Measurements from ENCODE around the gene ROBO4. TPM values are rescaled to one million over a fixed set of nuclear protein-coding genes. Genes with fewer than 3 reads are reported as not detected.

The ROBO4 gene
- total and polyA plus RNA-seq, 9 of the 15 experiments (the other 6 are each of a cell fraction or from before 2014, with no cell fraction given) = not detected

- intact Hi-C loops (cut with micrococcal nuclease) (no loop called here), in situ Hi-C loops (cut with MboI) (loop anchor here (25.0 kb wide), 1 partner anchor 797 kb away; no protein-coding TSS in a partner anchor)
- no peak overlapping the region for H3K4me3 ChIP-seq
- H4K20me1 ChIP-seq (replicated peaks; ENCODE audit: control insufficient read depth, insufficient read depth, low read length) = no peaks in the 10 kb centered on the region; the same call in 1 of the 2 replicates
- H2AFZ ChIP-seq (ENCODE audit: low read depth, low read length) = no peak overlapping the region
- POLR2A ChIA-PET = no interaction called here
- no TSS peak for BruUV-seq (replicated peaks)
- DNase-seq (ENCODE audit: extremely low read depth in 1 of 4, low spot score in 3 of 4) (no peak), ATAC-seq (no peak), FAIRE-seq (no peak)
- H3K27ac ChIP-seq (ENCODE audit: extremely low read depth, low read depth, low read length) = no peak overlapping the region
- no peaks in the 10 kb centered on the region for H3K79me2 ChIP-seq (ENCODE audit: control insufficient read depth, insufficient read depth, low read length)
- no peak overlapping the region for H3K4me2 ChIP-seq (ENCODE audit: insufficient read depth, low read length)
- no peak for TF ChIP-seq STAG1 (CRISPR knock-in tag; IDR thresholded peaks at IDR 0.05; ENCODE audit: borderline replicate concordance)
- H3K9ac ChIP-seq (ENCODE audit: insufficient read depth in 1 of 2, low read depth in 2 of 2, low read length in 2 of 2) = no peak overlapping the region
- H3K9me3 ChIP-seq (replicated peaks; ENCODE audit: control insufficient read depth, insufficient read depth, low read depth, low read length) = no peaks in the 10 kb centered on the region
- 0% methylated on average over 2 of the region's 2 CpGs for WGBS (ENCODE audit: insufficient coverage, low coverage, missing lambda C conversion rate)
- H3K9me1 ChIP-seq (ENCODE audit: control insufficient read depth, insufficient read depth, low read length) = no peaks in the 10 kb centered on the region
- no peaks in the 10 kb centered on the region for H3K36me3 ChIP-seq (ENCODE audit: control insufficient read depth, insufficient read depth, low read length)
- H3K27me3 ChIP-seq (ENCODE audit: control insufficient read depth in 2 of 2, insufficient read depth in 2 of 2, low read length in 2 of 2) = peaks cover 2 to 21% of the 10 kb centered on the region in 2 experiments; a peak in 3 of 5 replicates
- CTCF ChIA-PET (ENCODE audit: low intra/inter-chr PET ratio) = no interaction called here
- peaks cover 0 to 3% of the 10 kb centered on the region in 2 experiments; a peak in 2 of 5 replicates for H3K4me1 ChIP-seq (replicated peaks in 1 of 2; ENCODE audit: control insufficient read depth in 2 of 2, insufficient read depth in 2 of 2, low read length in 2 of 2)
Measured at GRCh38 chr11:124859171-124859570, 38.5 kb downstream of the ROBO4 start.

GRCh38 chr11:124846070-124846673 lies 51.5 kb downstream of the ROBO4 start:
- Histone ChIP-seq H3K4me3 (no peak overlapping the region), H3K27me3 (ENCODE audit: control insufficient read depth in 2 of 2, insufficient read depth in 2 of 2, low read length in 2 of 2) (peaks cover 53 to 62% of the 10 kb centered on the region in 2 experiments), H3K9me3 (replicated peaks; ENCODE audit: control insufficient read depth, insufficient read depth, low read depth, low read length) (no peaks in the 10 kb centered on the region), H3K9me1 (ENCODE audit: control insufficient read depth, insufficient read depth, low read length) (no peaks in the 10 kb centered on the region), H3K79me2 (ENCODE audit: control insufficient read depth, insufficient read depth, low read length) (no peaks in the 10 kb centered on the region), H3K4me2 (ENCODE audit: insufficient read depth, low read length) (no peak overlapping the region), H3K36me3 (ENCODE audit: control insufficient read depth, insufficient read depth, low read length) (no peaks in the 10 kb centered on the region), H4K20me1 (replicated peaks; ENCODE audit: control insufficient read depth, insufficient read depth, low read length) (0 out of 2 replicates have a peak, but pooled peaks cover 6% of the 10 kb centered on the region), H3K27ac (ENCODE audit: extremely low read depth, low read depth, low read length) (no peak overlapping the region), H3K4me1 (replicated peaks in 1 of 2; ENCODE audit: control insufficient read depth in 2 of 2, insufficient read depth in 2 of 2, low read length in 2 of 2) (peaks cover 3 to 6% of the 10 kb centered on the region in 2 experiments; a peak in 3 of 5 replicates), H2AFZ (ENCODE audit: low read depth, low read length) (no peak overlapping the region), H3K9ac (ENCODE audit: insufficient read depth in 1 of 2, low read depth in 2 of 2, low read length in 2 of 2) (no peak overlapping the region)
- CTCF ChIA-PET (ENCODE audit: low intra/inter-chr PET ratio) = no interaction called here
- ATAC-seq = no peak
- no TSS peak for BruUV-seq (replicated peaks)
- under 1% methylated on average over 11 of the region's 11 CpGs for WGBS (ENCODE audit: insufficient coverage, low coverage, missing lambda C conversion rate)
- POLR2A ChIA-PET = no interaction called here
- FAIRE-seq = no peak
- in situ Hi-C loops (cut with MboI) = loop anchor here (25.0 kb wide), 1 partner anchor 434 kb away; the partner anchor contains the start of gene OR8B4
- intact Hi-C loops (cut with micrococcal nuclease) = no loop called here
- DNase-seq (ENCODE audit: extremely low read depth in 1 of 4, low spot score in 3 of 4) = no peak
- TF ChIP-seq ZBTB7A (IDR thresholded peaks at IDR 0.05; ENCODE audit: borderline replicate concordance, control insufficient read depth, low read depth, low read length) (no peak), CBX8 (IDR thresholded peaks at IDR 0.05; ENCODE audit: borderline replicate concordance, extremely low read depth, low read depth, low read length, poor library complexity, severe bottlenecking) (no peak), ZNF57 (CRISPR knock-in tag; IDR thresholded peaks at IDR 0.05) (no peak), ZNF780A (CRISPR knock-in tag; IDR thresholded peaks at IDR 0.05) (no peak), MBD1 (CRISPR knock-in tag; IDR thresholded peaks at IDR 0.05) (no peak), ZNF584 (CRISPR knock-in tag; IDR thresholded peaks at IDR 0.05; ENCODE audit: low read depth) (no peak), ZSCAN29 (IDR thresholded peaks at IDR 0.05) (no peak), FOXP4 (CRISPR knock-in tag; IDR thresholded peaks at IDR 0.05; ENCODE audit: borderline replicate concordance) (no peak), ILF3 (IDR thresholded peaks at IDR 0.05; ENCODE audit: borderline replicate concordance) (no peak), MAX (CRISPR knock-in tag; IDR thresholded peaks at IDR 0.05) (no peak)

All from K562 (cell line).